Spleen (tissue), 11 donors: ENCODE results near the gene OCIAD1. TPM values are rescaled to one million over a fixed set of nuclear protein-coding genes. Genes with fewer than 3 reads are reported as not detected.

ENCODE experiments used
- DNase-seq: peaks from one replicate; pipeline ENCODE4 v3.0.0-alpha.2; 2020
- H3K27ac ChIP-seq, 8 donors: fragments of 200-600 bp; sonication (generic) in 7 of 8; 1 replicate in 4 of 8; 2 replicates in 4 of 8; pipeline versions ENCODE4 v1.5.0 to v1.8.0; 2016 to 2021; ENCODE audit warnings: inconsistent platforms in 4 of 8, mild to moderate bottlenecking in 4 of 8, moderate library complexity in 1 of 8
- H3K27me3 ChIP-seq, 7 donors: fragments of 200-600 bp; sonication (generic) in 6 of 7; replicated peaks in 1 of 7; 1 replicate in 4 of 7; 2 replicates in 3 of 7; pipeline versions ENCODE4 v1.5.0 to v1.8.0; 2016 to 2021; ENCODE audit warnings: inconsistent platforms in 3 of 7, mild to moderate bottlenecking in 1 of 7
- H3K36me3 ChIP-seq, 6 donors: fragments of 200-600 bp; sonication (generic) in 5 of 6; 1 replicate in 4 of 6; 2 replicates in 2 of 6; pipeline versions ENCODE4 v1.5.0 to v1.8.0; 2016 to 2021; ENCODE audit warnings: inconsistent platforms in 2 of 6
- H3K4me1 ChIP-seq, 6 donors: fragments of 200-600 bp; sonication (generic) in 5 of 6; 1 replicate in 3 of 6; 2 replicates in 3 of 6; pipeline versions ENCODE4 v1.5.0 to v1.8.0; 2016 to 2021; ENCODE audit warnings: inconsistent platforms in 3 of 6
- H3K4me3 ChIP-seq, 8 donors: fragments of 200-600 bp; sonication (generic) in 7 of 8; 1 replicate in 4 of 8; 2 replicates in 4 of 8; pipeline versions ENCODE4 v1.5.0 to v1.8.0; 2016 to 2021; ENCODE audit warnings: inconsistent platforms in 4 of 8, mild to moderate bottlenecking in 4 of 8, moderate library complexity in 2 of 8
- H3K9me3 ChIP-seq, 8 donors: fragments of 200-600 bp; sonication (generic) in 7 of 8; 1 replicate in 4 of 8; 2 replicates in 4 of 8; pipeline versions ENCODE4 v1.5.0 to v1.8.0; 2016 to 2021; ENCODE audit warnings: inconsistent platforms in 4 of 8
- CTCF ChIP-seq, 11 experiments: fragments of 200-600 bp in 7 of 11; fragments of 450-650 bp in 4 of 11; sonication (generic) in 4 of 11; IDR thresholded peaks in 8 of 11; conservative IDR thresholded peaks in 3 of 11; 1 replicate in 7 of 11; 2 replicates in 4 of 11; pipeline versions ENCODE4 v1.4.0 to v1.8.0; 2016 to 2021; ENCODE audit warnings: antibody characterized with exemption in 11 of 11, inconsistent platforms in 4 of 11, mild to moderate bottlenecking in 1 of 11
- POLR2A ChIP-seq, 3 donors: fragments of 450-650 bp; IDR thresholded peaks; one replicate each; pipeline ENCODE4 v1.5.1; 2017; ENCODE audit warnings: antibody characterized with exemption in 3 of 3, mild to moderate bottlenecking in 1 of 3
- POLR2AphosphoS5 ChIP-seq, 3 donors: sonication (generic); formaldehyde crosslinking; IDR thresholded peaks; one replicate each; pipeline ENCODE4 v1.5.1; 2017; ENCODE audit warnings: antibody characterized with exemption in 3 of 3
- WGBS, 5 donors: extraction: QIAGEN DNeasy Blood & Tissue Kit in 3 of 5; methylation state at CpG; one replicate each; pipeline versions ENCODE4 v1.1.5 to v1.1.7; 2013 to 2018; 5-methylcytosine and 5-hydroxymethylcytosine counted together
- intact Hi-C: fragments of 100-400 bp; cut with DNase I; formaldehyde crosslinking; loops from one replicate; pipeline ENCODE4 v1.15.0; 2023; ENCODE audit warnings: low total_unique reads
- polyA plus RNA-seq, 3 donors: library from polyadenylated mRNA; stranded (reverse); fragments of 200-250 nt; gene quantifications; one replicate each; pipeline ENCODE4 v1.2.1, GENCODE V29; 2013
- total RNA-seq, 7 donors: library from RNA; depleted of rRNA in 3 of 7; stranded (reverse); fragments of >200 nt in 3 of 7; fragmentation: NEBNext Ultra II Directional in 4 of 7; extraction: Animal tissue kit (Norgen Biotek cat#: 25700) in 4 of 7; gene quantifications; one replicate each; pipeline versions ENCODE4 v1.1.0 to v1.2.1, GENCODE V29; 2016 to 2021
- donor health status: healthy with polysubstance abuse.
- donor health status: DM: no; HTN: no; CAD: no; lungs with moderate emphysema.
- donor health status: DM: no; HTN: no; CAD: no.
- donor health status: Bipolar disorder and iron deficiency.
- donor health status: healthy.
- donor health status: DM: no; HTN: no; CAD: no.
- donor health status: DM: yes; HTN: yes; CAD: no.

Gene OCIAD1
- total and polyA plus RNA-seq, 10 donors, result 86.7 to 114 (median 98.6) TPM

- no peaks in the 10 kb centered on the region for H3K27me3 ChIP-seq
- intact Hi-C loops, result no loop called here
- peaks cover 0 to 40% (median 13%) of the 10 kb centered on the region in 6 donors for H3K36me3 ChIP-seq
- no peak overlapping the region for H3K27ac ChIP-seq
- H3K4me3 ChIP-seq, result peak overlapping the region in 6 of 8 donors; percentile 58 to 94 (median 68)
- H3K9me3 ChIP-seq, result no peaks in the 10 kb centered on the region
- TF ChIP-seq CTCF (IDR thresholded peaks at IDR 0.05 in 8 of 11, conservative IDR thresholded peaks at IDR 0.05 in 3 of 11) (no peak), POLR2AphosphoS5 (IDR thresholded peaks at IDR 0.05) (no peak), POLR2A (IDR thresholded peaks at IDR 0.05) (no peak)
- DNase-seq, result no peak
- WGBS, 5 donors, result 78 to 86% (median 83%) methylated on average over 9 of the region's 9 CpGs
- peaks cover 0 to 25% (median 19%) of the 10 kb centered on the region in 6 donors for H3K4me1 ChIP-seq
These were observed 74.6 kb downstream of the OCIAD1 start for GRCh38 chr4:48905363-48906015.

DNA sequence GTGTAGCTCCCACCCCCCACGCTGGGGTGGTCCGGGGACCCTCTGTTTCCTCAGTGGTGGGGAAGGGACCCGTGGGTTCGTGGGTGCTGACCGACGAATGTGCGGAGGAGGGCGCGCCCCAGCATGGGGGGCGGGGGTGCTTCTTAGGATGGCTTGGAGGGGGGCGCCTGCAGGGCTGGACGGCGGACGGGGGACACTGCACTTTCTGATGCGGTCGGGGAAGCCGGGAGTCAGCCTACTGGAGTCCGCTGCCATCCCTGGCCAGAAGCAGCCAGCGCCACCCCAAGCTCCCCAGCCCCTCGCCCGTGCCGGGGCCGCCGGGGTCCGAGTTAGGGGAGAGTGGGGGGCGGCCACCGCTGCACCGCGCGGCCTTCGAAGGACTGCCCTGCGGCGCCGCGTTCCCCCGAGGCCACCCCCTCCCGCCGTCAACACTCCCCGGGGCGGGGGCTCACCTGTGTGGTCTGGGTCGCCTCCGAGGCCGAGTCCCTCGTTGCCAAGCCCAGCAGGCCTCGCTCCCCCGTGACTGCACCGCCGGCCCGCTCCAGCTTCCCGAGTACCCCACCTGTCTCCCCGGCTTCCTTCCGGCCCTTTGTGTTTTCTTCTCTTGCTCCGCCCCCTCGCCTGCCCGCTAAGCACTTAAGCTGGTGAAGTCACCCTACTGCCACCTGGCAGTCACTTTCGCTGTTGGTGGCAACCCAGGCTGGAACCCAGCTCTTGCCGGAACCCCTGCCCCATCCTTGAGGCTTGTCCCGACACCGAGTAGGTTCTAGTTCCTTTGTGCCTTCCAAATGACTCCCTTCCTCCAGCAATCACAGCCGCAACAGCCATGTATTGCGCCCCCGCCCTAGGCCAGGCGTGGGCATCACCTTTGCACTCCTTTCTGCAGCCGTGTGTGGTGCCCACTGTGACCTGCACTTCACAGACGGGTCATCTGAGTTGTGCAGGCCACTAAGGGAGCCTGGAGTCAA lies 75.6 kb downstream of the OCIAD1 start, which contains the start of gene OCIAD2:
TSS of gene OCIAD2 (minus strand) at position 569 of the 968 bp plus-strand sequence. CDS start 2,225 bp downstream, outside the sequence.
- peak; percentile 94 for DNase-seq
- H3K4me1 ChIP-seq, result peaks cover 0 to 25% (median 19%) of the 10 kb centered on the region in 6 donors
- H3K9me3 ChIP-seq, result no peaks in the 10 kb centered on the region
- 7 to 11% (median 8%) methylated on average over 50 to 65 of the region's 65 CpGs for WGBS, 5 donors
- TF ChIP-seq POLR2A (IDR thresholded peaks at IDR 0.05), result peak in 1 of 3 donors; percentile 14
- peak in 7 of 11 experiments; percentile 26 to 53 (median 36) for TF ChIP-seq CTCF (IDR thresholded peaks at IDR 0.05 in 8 of 11, conservative IDR thresholded peaks at IDR 0.05 in 3 of 11)
- TF ChIP-seq POLR2AphosphoS5 (IDR thresholded peaks at IDR 0.05), result peak; percentile 82 to 87 (median 84)
- H3K27ac ChIP-seq, result peak within 1 kb of the TSS in 6 of 8 donors; percentile 30 to 84 (median 70)
- H3K36me3 ChIP-seq, result peaks cover 0 to 30% (median 9%) of the 10 kb centered on the region in 6 donors
- peak within 1 kb of the TSS; percentile 58 to 94 (median 67) for H3K4me3 ChIP-seq
- intact Hi-C loops, result no loop called here
- H3K27me3 ChIP-seq, result no peaks in the 10 kb centered on the region

- peaks cover 0 to 16% (median under 1%) of the 10 kb centered on the region in 6 donors for H3K36me3 ChIP-seq
- no peaks in the 10 kb centered on the region for H3K9me3 ChIP-seq
- intact Hi-C loops, result no loop called here
- H3K4me1 ChIP-seq, result peaks cover 0 to 25% (median 19%) of the 10 kb centered on the region in 6 donors
- H3K4me3 ChIP-seq, result no peak overlapping the region
- H3K27ac ChIP-seq, result no peak overlapping the region
- no peak for DNase-seq
- no peaks in the 10 kb centered on the region for H3K27me3 ChIP-seq
- no peak for TF ChIP-seq POLR2A (IDR thresholded peaks at IDR 0.05)
- no peak for TF ChIP-seq CTCF (IDR thresholded peaks at IDR 0.05 in 8 of 11, conservative IDR thresholded peaks at IDR 0.05 in 3 of 11)
- TF ChIP-seq POLR2AphosphoS5 (IDR thresholded peaks at IDR 0.05), result no peak
- WGBS, 5 donors, result 87 to 94% (median 92%) methylated on average over 7 of the region's 7 CpGs
These were observed 77.0 kb downstream of the OCIAD1 start for GRCh38 chr4:48907706-48908477.
